ENCODE measurements around the gene LZTFL1. TPM values are rescaled to one million over a fixed set of nuclear protein-coding genes. Genes with fewer than 3 reads are reported as not detected.

Gene LZTFL1
- total RNA-seq, 1 donor from 2014 or later: 17.6 TPM

DNA sequence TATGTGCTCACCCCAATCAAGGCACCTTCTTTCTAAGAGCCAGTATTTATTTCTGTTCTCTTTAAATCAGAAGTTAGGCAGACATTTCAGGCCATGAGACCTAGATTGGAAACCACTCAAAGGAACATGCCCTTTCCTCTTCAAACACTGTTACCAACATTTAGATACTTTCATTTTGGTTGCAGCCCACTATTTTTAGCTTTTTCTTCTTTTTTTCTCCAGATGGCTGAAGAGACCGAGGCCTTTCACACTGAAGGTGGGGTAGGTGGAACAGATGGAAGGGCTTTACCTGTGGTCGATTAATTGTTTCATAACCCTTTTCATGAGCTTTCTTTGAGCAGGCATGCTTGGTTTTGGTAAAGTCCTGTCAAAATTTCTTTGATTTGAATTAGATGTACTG lies 10.9 kb upstream of the LZTFL1 start:
- Mint-ChIP-seq H3K27ac (ENCODE audit: unreplicated experiment) (no peak overlapping the region), H3K36me3 (ENCODE audit: low read depth) (no peaks in the 10 kb centered on the region), H3K4me1 (no peaks in the 10 kb centered on the region), H3K4me3 (no peak overlapping the region), H3K27me3 (ENCODE audit: low read depth) (peaks cover 76% of the 10 kb centered on the region), H3K9me3 (peaks cover 3% of the 10 kb centered on the region)
- TF ChIP-seq, protein P1, sequence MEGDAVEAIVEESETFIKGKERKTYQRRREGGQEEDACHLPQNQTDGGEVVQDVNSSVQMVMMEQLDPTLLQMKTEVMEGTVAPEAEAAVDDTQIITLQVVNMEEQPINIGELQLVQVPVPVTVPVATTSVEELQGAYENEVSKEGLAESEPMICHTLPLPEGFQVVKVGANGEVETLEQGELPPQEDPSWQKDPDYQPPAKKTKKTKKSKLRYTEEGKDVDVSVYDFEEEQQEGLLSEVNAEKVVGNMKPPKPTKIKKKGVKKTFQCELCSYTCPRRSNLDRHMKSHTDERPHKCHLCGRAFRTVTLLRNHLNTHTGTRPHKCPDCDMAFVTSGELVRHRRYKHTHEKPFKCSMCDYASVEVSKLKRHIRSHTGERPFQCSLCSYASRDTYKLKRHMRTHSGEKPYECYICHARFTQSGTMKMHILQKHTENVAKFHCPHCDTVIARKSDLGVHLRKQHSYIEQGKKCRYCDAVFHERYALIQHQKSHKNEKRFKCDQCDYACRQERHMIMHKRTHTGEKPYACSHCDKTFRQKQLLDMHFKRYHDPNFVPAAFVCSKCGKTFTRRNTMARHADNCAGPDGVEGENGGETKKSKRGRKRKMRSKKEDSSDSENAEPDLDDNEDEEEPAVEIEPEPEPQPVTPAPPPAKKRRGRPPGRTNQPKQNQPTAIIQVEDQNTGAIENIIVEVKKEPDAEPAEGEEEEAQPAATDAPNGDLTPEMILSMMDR (conservative IDR thresholded peaks at IDR 0.05): no peak
- DNase-seq (ENCODE audit: low read depth, low spot score): no peak

DNA sequence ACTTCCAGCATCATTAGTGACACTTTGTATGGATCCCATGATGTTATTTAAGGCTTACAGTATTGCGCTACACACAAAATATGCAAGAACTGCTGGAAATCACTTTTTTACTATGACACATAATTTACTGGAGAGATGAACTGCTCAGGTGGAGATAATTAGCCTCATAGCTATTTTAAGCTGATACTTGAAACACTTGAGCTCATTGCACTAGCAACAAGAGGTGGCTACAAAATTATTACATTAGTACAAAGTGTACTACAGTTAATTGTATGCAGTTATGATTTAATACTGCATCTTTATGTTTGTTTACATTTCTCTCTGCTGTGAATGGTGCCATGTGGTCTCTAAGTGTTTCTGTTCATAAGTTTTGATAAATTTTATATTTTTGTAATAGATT lies 6.5 kb upstream of the LZTFL1 start:
- Mint-ChIP-seq H3K36me3 (ENCODE audit: low read depth) (no peaks in the 10 kb centered on the region), H3K4me3 (no peak overlapping the region), H3K9me3 (no peaks in the 10 kb centered on the region), H3K4me1 (no peaks in the 10 kb centered on the region), H3K27ac (ENCODE audit: unreplicated experiment) (no peak overlapping the region), H3K27me3 (ENCODE audit: low read depth) (peaks cover 96% of the 10 kb centered on the region)
- TF ChIP-seq, protein P1 (conservative IDR thresholded peaks at IDR 0.05): no peak
- DNase-seq (ENCODE audit: low read depth, low spot score): no peak

- Mint-ChIP-seq H3K4me1 (peaks cover 8% of the 10 kb centered on the region), H3K4me3 (no peak overlapping the region), H3K27me3 (ENCODE audit: low read depth) (peaks cover 76% of the 10 kb centered on the region), H3K36me3 (ENCODE audit: low read depth) (no peaks in the 10 kb centered on the region), H3K9me3 (no peaks in the 10 kb centered on the region), H3K27ac (ENCODE audit: unreplicated experiment) (no peak overlapping the region)
- TF ChIP-seq, protein P1 (conservative IDR thresholded peaks at IDR 0.05): no peak
- DNase-seq (ENCODE audit: low read depth, low spot score): no peak
Observed at GRCh38 chr3:45844616-45845015, 2.7 kb upstream of the LZTFL1 start.

DNA sequence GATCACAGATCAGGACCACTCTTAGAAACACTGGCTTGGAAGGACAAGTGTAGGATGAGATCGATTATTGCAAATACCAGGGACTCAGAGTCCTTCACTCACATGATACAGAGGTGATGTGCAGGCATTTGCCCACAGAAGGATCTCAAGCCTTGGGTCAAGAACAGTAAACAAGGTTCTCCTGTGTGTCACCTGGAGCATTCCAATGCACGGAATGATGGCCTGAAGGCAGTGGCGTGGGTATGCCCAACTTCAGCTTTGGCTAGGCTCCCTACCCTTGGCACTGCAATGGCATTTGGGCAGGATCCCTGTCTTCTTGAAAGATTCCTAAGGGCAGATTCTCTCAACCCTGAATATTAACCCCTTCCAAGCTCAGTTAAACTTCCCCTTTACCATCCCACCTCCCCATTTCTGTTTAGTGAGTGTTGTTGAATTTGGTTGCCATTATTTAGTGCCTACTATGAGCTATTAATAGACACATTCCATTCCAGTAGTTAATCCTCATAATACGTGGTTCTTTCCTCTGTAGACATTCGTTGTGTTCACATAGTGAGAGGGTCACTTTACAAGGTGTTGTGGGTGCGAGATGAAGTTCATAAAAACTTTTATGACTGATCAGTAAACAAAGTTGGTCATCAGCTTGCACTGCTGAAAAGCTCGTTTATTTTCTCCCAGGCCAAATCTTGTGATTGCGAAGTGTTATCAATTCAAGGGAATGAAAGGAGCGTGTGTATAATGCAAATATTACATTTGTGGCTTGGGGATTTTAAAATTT lies 1.1 kb upstream of the LZTFL1 start:
- H3K4me3 Mint-ChIP-seq: peak overlapping the region; percentile 95
- TF ChIP-seq, protein P1 (conservative IDR thresholded peaks at IDR 0.05): no peak
- H3K4me1 Mint-ChIP-seq: peaks cover 8% of the 10 kb centered on the region
- DNase-seq (ENCODE audit: low read depth, low spot score): no peak
- no peak overlapping the region for H3K27ac Mint-ChIP-seq (ENCODE audit: unreplicated experiment)
- H3K9me3 Mint-ChIP-seq: no peaks in the 10 kb centered on the region
- peaks cover 62% of the 10 kb centered on the region for H3K27me3 Mint-ChIP-seq (ENCODE audit: low read depth)
- H3K36me3 Mint-ChIP-seq (ENCODE audit: low read depth): no peaks in the 10 kb centered on the region

DNA sequence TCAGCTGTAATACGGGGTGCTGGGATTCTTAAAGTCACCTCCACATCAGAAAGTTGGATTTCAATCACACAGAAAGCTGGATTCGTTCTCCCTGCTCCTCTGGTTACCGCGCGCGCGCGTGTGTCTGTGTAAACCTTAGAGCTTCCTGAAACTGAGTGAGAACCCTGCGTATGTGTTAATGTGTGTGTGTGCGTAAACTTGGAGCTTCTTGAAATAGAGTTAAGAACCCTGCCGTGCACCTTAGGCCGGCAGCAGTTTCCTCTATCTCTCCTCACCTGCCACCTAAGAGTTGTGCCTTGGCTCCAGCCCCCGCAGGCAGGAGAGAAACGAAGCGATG lies 531 bp downstream of the LZTFL1 start:
- DNase-seq (ENCODE audit: low read depth, low spot score): peak; percentile 1
- TF ChIP-seq, protein P1 (conservative IDR thresholded peaks at IDR 0.05): no peak
- Mint-ChIP-seq H3K27me3 (ENCODE audit: low read depth) (peaks cover 46% of the 10 kb centered on the region), H3K4me3 (peak overlapping the region; percentile 95), H3K27ac (ENCODE audit: unreplicated experiment) (peak overlapping the region; percentile 72), H3K36me3 (ENCODE audit: low read depth) (no peaks in the 10 kb centered on the region), H3K4me1 (peaks cover 8% of the 10 kb centered on the region), H3K9me3 (no peaks in the 10 kb centered on the region)
